ENCODE results near the gene DHRSX.

GRCh38 chrX:2374086-2374485, 126.7 kb downstream of the DHRSX start:
- TF ChIP-seq POLR2AphosphoS5 (IDR thresholded peaks at IDR 0.05) (no peak), CTCF (IDR thresholded peaks at IDR 0.05) (no peak)
